Measurements from ENCODE around the gene C22orf15. TPM values are rescaled to one million over a fixed set of nuclear protein-coding genes. Genes with fewer than 3 reads are reported as not detected.
A peak's percentile ranks its signal among the peaks of the same experiment; 100 is the strongest.
"Not testable (repeated sequence)": the region's sequence is repeated elsewhere in the genome, so short reads cannot be mapped to it uniquely, and the experiment has no call there.

C22orf15 gene
- total RNA-seq, 3 donors from 2014 or later, result 0.44 TPM; not detected in 2

DNA sequence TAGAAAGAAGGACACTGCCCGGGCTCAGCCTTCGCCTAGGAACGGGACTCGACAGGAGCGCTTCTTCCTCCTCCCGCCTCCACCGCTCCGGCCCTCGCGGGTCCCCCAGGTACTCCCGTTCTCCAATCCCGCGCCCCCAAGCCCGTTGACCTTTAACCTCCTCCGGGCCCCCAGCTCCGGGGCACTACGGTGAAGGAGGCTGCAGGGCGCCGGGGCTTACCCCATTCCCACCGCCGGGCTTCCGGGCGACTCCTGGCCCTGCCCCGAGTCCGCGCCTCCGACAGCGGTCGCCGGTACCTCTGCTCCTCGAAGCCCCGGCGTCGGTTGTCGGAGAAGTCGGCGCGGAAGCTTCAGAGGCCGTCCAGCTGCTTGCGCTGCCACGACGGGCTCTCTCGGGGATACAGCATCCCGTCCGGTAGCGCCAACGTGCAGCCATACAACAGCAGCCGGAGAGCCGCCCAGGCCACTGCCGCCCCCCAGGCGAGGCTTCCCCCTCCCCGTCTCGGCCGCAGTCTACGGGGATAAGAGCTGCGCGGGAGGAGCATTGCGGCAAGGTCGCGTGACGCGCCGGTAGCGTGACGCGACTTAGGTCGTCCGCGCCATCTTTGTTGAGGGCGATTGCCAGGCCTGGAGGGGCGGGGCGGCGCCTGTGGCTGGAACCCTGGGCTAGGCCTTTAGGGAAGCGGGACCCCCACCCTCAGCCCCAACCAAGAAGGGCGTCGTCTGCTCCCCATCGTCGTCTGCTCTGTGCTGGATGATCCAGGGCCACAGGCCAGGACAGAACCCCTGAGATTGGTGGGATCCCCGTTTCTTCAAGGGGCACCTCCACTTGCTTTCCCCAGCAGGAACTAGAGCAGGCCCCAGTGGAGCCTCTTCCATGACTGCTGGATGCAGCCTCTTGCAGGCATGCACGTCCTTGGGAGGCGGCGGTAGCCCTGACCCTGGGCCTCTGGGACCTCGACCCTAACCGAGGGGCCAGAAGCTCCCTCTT, 45.7 kb upstream of the C22orf15 start:
- peak overlapping the region; percentile 90 for H3K4me3 ChIP-seq
- DNase-seq (peak; percentile 90 to 91 (median 90)), ATAC-seq (peak; percentile 98)
- H3K4me1 ChIP-seq (ENCODE audit: low read depth), result peaks cover 10% of the 10 kb centered on the region
- no peak for TF ChIP-seq CTCF (IDR thresholded peaks at IDR 0.05)
- no peaks in the 10 kb centered on the region for H3K36me3 ChIP-seq (ENCODE audit: low read depth)
- no peaks in the 10 kb centered on the region for H3K9me3 ChIP-seq
- intact Hi-C loops (cut with DNase I, micrococcal nuclease), result no loop called here

GRCh38 chr22:23718371-23719165, 44.2 kb upstream of the C22orf15 start:
- intact Hi-C loops (cut with DNase I, micrococcal nuclease), result no loop called here
- peaks cover 10% of the 10 kb centered on the region for H3K4me1 ChIP-seq (ENCODE audit: low read depth)
- H3K36me3 ChIP-seq (ENCODE audit: low read depth), result no peaks in the 10 kb centered on the region
- no peak for TF ChIP-seq CTCF (IDR thresholded peaks at IDR 0.05)
- H3K9me3 ChIP-seq, result no peaks in the 10 kb centered on the region
- DNase-seq (no peak), ATAC-seq (no peak)
- H3K4me3 ChIP-seq, result no peak overlapping the region

DNA sequence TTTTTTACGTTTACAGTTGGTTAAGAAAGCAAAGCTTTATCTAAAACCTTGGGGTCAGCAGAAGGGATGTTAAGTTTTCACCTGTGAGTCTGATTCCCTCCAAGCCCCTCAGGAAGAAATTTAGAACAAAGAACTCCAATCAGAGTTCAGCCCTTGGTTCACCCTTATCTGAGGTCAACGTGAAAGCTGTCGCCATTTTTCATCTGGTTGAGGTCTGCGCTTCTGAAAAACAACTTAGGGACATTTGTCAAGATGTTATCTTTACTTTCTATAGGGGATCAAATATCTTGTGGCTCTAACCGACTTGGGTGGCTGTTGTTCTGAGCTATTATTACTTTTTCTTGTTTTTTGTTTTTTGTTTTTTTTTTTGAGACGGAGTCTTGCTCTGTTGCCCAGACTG, 41.9 kb upstream of the C22orf15 start:
- H3K36me3 ChIP-seq (ENCODE audit: low read depth), result no peaks in the 10 kb centered on the region
- ATAC-seq (no peak), DNase-seq (no peak)
- intact Hi-C loops (cut with DNase I, micrococcal nuclease), result no loop called here
- H3K4me3 ChIP-seq, result no peak overlapping the region
- H3K9me3 ChIP-seq, result no peaks in the 10 kb centered on the region
- TF ChIP-seq CTCF (IDR thresholded peaks at IDR 0.05), result no peak
- H3K4me1 ChIP-seq (ENCODE audit: low read depth), result peaks cover 8% of the 10 kb centered on the region

DNA sequence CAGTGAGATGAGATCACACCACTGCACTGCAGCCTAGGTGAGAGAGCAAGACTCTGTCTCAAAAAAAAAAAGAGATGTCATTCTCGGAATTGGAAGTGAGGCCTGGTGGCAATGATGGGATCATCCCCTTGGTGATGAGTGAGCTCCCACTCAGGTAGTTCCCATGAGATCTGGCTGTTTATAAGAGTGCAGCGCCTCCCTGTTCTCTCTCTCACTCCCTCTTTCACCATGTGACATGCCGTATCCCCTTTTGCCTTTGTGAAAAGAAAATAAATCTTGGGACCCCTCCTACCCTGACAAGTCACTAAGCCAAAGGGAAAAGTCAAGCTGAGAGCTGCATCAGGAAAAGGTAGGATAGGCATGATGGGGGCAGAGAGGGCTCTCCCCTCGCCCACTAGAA, 40.6 kb upstream of the C22orf15 start:
- Histone ChIP-seq H3K4me3 (no peak overlapping the region), H3K9me3 (no peaks in the 10 kb centered on the region), H3K36me3 (ENCODE audit: low read depth) (no peaks in the 10 kb centered on the region), H3K4me1 (ENCODE audit: low read depth) (peaks cover 2% of the 10 kb centered on the region)
- no peak for TF ChIP-seq CTCF (IDR thresholded peaks at IDR 0.05)
- DNase-seq (no peak), ATAC-seq (no peak)
- intact Hi-C loops (cut with DNase I, micrococcal nuclease), result no loop called here

GRCh38 chr22:23722724-23723123, 40.1 kb upstream of the C22orf15 start:
- DNase-seq (no peak), ATAC-seq (no peak)
- intact Hi-C loops (cut with DNase I, micrococcal nuclease), result no loop called here
- no peaks in the 10 kb centered on the region for H3K36me3 ChIP-seq (ENCODE audit: low read depth)
- no peaks in the 10 kb centered on the region for H3K4me1 ChIP-seq (ENCODE audit: low read depth)
- no peaks in the 10 kb centered on the region for H3K9me3 ChIP-seq
- no peak overlapping the region for H3K4me3 ChIP-seq
- no peak for TF ChIP-seq CTCF (IDR thresholded peaks at IDR 0.05)

DNA sequence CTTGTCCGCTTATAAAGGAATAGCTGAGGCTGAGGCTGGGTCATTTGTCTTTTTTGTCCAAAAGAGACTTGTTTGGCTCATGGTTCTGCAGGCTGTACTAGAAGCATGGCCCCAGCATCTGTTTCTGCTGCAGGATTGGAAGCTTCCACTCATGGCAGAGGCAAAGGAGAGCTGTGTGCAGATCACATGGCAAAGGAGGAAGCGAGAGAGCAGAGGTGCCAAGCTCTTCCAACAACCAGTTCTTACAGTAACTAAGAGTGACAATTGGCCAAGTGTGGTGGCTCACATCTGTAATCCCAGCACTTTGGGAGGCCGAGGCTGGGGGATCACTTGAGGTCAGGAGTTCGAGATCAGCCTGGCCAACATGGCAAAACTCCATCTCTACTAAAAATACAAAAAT, 34.7 kb upstream of the C22orf15 start:
- ATAC-seq; H3K36me3 ChIP-seq (ENCODE audit: low read depth); DNase-seq; H3K4me1 ChIP-seq (ENCODE audit: low read depth); H3K4me3 ChIP-seq; intact Hi-C loops (cut with DNase I, micrococcal nuclease); H3K9me3 ChIP-seq: not testable (repeated sequence)

Measured in mucosa of descending colon (tissue), 3 donors.